GM19099 (cell line): ENCODE measurements around the gene AZIN2.

ENCODE experiments used
- POLR2A ChIP-seq: IDR thresholded peaks from 3 replicates; pipeline ENCODE4 v1.6.1; 2011; ENCODE audit warnings: low read depth; ENCODE audit not compliant: insufficient read length; ENCODE audit errors: extremely low read depth

AZIN2 gene

DNA sequence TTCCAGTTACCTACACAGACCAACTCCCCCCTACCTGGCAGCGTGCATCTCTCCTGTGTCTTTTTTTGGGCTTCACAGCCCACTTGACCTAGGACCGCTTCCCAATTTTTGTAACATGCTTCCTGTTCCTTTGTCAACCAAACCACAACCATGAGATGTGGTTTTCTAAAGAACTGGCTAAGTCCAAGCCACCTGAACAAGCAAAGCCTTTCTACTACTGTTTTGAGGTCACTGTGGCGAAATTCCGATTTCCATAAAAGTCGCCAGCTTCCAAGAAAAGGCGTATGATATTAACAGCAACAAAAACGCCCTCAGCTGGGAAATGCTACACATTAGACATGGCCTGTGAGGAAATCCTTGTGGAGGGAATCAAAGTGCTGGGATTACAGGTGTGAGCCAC, 31.6 kb upstream of the AZIN2 start:
- TF ChIP-seq POLR2A: no peak

DNA sequence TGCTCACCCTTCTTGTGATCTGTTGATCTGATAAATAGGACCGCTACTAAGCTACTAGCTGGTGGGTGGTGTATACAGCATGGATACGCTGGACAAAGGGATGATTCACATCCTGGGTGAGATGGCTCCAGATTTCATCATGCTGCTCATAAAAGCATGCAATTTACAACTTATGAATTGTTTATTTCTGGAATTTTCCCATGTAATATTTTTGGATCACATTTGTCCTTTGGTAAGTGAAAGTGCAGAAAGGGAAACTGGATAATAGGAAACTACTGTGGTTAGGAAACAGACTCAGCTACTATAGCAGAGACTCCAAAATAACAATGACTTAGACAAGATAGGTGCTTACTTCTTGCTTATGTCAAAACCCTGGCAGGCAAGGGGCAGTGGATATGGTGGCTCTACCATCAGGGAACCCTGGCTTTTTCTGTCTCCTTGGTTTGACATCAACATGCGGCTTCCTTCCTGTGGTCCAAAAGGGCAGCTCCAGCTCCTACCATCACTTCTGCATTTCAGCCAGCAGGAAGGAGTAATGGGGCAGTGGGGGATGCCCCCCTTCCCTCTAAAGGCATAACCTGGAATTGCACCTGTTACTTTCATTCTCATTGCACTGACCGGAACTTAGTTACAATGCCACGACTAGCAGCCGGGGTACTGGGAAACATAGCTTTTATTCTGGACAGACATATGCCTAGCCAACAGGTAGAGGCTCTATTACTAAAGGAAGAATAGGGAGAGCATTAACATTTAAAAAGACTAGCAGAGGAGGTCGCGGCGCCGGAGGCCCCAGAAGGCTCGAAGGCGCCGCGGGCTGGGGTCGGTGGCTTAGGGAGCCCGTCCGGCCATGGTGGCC, 30.5 kb upstream of the AZIN2 start:
- TF ChIP-seq POLR2A: no peak

DNA sequence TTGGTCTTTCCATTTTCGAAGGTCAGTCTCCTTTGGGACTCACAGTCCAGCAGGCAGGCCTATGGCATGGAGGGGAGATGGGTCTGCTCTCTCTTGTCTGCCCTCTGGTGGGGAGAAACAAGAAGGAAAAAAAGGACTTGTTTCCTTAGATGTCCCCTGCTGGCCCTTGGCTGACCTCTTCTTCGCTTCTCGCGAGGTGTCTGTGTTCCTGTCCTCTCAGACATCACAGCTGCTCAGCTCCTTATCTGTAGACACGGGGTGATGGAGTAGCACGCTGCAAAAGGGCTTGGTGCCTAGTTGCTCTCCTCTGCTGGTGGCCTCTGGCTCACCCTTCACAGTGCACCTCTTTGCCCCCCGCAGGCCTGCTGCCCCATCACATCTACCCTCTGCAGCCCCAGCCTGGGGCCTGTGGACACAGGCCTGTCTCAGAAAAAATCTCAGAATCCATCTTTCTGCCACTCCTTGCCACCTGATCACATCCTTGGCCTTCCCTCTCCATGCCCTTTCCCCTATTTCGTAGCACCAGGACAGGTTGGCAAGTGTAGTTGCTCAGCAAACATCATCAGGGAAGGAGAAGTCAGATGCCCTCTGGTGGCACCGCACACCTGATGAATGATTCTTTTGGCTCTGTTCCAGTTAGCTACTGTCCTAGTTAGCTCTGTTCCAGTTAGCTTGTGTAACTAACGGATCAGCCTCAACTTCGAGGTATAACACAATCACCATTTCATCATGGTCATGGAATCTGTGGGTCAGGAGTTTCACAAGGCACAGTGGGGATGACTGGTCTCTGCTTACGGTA, 25.5 kb upstream of the AZIN2 start:
- no peak for TF ChIP-seq POLR2A

DNA sequence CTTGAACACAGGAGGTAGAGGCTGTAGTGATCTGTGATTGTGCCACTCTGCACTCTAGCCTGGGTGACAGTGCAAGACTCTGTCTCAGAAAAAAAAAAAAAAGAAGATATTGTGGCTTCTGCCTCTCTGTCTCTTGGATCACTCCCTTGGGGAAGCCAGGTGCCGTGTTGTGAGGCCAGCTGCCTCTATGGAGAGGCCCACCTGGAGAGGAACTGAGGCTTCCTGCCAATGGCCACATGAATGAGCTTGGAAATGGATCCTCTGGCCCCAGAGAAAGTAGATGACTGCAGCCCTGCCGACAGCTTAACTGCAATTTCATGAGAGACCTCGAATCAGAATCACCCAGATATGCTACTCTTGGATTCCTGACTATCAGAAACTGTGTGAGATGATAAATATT, 24.5 kb upstream of the AZIN2 start:
- TF ChIP-seq POLR2A: no peak

DNA sequence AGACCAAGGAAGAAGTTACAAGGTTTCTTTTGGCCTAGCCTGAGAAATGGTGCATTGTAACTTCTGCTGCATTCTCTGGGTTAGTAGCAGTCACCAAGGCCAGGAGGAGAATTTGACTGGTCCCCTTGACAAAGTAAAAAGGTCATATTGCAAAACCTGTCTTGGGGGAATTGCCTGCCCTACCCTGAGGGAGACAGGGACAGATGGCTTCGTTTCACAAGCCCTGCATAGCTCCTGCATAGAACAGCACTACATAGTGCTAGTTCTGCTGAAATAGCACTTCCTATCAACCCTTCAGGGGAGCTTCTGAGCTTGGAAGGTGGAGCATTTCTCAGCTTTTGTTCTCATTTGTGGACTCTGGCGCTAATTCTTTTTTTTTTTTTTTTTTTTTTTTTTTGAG, 23.9 kb upstream of the AZIN2 start:
- no peak for TF ChIP-seq POLR2A

DNA sequence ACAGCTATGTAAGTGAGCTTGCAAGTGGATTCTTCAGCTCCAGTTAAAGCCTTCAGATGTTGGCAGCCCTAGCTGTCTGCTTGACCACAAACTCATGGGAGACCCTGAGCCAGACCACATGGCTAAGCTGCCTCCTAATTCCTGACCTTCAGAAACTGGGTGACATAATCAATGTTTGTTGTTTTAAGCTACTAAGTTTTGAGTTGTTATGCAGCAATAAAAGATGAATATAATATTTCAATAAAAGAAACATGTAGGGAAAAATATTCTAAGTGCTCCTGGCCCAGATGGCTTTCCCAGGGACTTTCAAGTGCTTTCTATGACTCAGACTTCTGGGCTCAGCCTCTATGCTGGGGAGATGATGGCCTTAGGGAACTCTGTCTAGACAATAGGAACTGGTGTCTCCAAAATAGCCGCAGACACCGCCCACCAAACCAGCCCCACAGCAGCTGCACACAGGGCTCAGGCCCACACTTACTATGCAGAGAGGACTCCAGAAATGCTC, 20.3 kb upstream of the AZIN2 start:
- no peak for TF ChIP-seq POLR2A

DNA sequence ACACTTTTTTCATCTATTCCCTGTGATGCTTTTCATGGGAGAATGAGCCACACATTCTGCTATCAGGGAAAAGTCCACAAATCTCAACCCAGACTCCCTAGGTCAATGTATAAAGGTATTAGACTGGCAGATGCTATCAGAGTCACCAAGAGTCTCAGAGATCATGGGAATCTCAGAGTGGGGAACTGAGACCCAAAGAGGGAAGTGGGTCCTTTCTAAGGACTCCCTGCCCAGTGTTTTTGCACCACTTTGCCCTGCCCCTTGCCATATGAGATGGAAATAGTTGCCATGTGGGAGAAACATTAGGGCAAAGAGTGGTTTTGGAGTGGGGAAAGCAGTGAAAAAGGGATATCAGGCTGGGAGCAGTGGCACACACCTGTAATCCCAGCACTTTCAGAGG, 19.1 kb upstream of the AZIN2 start:
- TF ChIP-seq POLR2A: no peak

DNA sequence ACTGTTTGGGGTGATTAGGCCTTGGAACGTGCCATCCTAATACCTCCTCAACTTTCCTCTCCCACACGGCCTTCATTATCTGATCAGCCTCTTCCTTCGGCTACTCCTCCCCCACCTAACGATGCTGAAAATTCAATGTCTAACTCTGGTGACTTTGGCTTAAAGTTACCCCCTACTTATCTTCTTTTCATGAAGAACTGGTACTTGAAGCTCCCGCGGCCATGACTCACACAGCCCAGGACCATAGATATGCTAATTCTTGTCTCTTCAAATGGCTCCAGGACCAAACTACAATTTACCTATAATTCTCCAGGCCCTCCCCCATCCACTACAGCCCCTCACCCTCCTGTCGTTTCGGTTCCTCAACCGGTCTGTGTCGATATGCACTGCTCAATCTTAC, 15.7 kb upstream of the AZIN2 start:
- no peak for TF ChIP-seq POLR2A

DNA sequence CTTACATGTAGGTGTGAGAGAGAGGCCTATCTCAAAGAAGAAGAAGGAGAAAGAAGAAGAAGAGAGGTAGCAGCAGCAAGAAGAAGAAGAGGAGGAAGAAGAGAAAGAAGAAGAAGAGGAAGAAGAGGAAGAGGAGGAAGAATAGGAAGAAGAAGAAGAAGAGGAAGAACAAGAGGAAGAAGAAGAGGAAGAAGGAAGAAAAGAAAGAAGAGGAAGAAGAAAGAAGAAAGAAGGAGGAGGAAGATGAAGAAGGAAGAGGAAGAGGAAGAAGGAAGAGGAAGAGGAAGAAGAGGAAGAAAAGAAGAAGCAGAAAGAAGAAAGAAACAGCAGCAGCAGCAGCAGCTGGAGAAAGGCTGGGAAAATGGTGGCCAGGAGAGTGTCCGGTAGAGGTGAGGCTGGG, 10.3 kb upstream of the AZIN2 start:
- TF ChIP-seq POLR2A: no peak

DNA sequence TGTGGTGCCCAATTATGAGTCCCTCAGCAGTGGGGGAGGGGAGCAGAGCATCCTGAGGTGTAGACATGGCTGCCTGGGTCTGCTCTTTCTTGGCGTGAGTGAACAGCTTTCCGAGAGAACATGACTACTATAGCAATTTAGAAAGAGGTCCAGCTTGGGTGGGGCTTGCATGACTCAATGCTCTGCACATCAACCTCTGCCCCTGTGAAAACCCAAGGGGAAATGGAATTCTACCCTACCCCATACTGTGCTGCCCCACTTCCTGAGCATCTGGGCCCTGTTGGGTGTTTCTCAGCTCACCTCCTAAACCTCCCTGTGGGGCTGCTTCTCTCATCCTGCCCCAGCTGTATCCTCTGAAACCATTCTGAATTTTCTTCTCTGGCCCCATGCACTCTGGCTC, 8.2 kb upstream of the AZIN2 start:
- no peak for TF ChIP-seq POLR2A

DNA sequence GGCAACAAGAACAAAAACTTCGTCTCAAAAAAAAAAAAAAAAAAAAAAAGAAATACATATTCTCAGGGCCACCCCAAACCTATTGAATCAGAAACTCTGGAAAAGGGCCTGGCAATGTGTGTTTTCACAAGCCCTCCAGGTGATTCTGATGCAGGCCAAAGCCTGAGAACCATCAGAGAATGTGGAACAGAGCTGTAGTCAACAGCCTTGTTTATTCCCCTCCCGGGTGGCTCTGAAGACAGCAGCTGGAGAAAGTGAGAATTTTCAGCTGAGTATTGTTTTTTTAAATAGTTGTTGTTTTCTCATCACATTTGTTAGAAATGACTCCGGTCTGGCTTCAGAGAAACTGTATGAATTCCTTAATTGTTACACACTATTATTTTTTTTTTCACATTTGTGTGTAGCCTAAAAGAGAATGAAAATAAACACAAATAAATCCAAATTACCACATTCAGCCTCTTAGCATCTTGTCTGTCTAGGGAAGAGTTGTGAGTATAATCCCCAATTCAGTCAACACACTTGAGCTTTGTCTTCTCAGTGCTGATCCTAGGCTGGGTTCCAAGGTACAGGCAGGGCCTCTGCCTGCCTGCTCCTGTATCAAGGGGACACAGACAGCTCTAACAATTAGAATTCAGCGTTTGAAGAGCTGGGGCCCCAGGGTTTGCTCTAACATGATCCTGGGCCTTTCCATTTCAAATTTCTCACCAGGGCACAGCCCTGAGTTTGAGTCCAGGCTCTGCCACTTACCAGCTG, 6.6 kb upstream of the AZIN2 start:
- no peak for TF ChIP-seq POLR2A

DNA sequence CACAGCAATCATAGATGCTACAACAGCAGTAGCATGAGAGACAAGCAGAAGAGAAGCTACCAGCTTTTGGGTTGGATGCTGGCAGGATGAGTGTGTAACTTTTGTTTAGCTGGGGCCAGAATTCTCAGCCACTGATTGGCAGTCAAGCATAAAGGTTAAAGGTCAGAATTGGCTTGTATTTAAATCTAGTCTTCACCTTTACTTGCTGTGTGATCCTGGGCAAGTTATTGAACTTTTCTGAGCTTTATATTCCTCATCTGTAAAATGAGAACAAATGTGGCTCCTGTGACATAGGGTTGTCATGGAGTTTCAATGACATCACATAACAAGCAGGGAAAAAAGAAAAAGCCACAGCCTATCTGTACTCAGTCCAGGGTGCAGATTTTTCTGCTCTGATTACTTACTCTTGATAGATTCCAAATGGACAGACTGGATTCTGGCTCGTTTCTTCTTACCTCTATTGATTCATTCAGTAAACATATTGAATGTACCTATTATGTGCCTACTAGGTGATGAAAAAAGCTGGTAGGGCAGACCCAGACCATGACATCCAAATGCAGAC, 2.8 kb upstream of the AZIN2 start:
- no peak for TF ChIP-seq POLR2A

DNA sequence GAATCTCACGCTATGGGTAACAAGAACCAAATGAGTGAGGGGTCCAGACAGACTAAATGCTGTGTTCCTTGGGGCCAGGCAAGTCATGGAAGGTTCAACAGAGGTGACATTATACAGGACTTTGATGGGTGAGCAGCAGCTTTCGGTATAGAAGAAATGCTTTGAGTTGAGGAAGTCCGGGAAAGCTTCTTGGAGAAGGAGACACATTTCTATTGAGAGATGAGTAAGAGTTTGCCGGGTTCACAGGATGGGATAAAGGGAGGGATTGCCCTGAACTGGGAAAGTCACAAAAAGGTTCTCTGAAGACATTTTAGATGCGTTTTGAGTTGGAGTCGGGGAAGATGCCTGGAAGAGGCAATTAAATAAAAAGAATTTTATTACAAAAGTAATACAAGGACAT, 580 bp upstream of the AZIN2 start:
- no peak for TF ChIP-seq POLR2A

DNA sequence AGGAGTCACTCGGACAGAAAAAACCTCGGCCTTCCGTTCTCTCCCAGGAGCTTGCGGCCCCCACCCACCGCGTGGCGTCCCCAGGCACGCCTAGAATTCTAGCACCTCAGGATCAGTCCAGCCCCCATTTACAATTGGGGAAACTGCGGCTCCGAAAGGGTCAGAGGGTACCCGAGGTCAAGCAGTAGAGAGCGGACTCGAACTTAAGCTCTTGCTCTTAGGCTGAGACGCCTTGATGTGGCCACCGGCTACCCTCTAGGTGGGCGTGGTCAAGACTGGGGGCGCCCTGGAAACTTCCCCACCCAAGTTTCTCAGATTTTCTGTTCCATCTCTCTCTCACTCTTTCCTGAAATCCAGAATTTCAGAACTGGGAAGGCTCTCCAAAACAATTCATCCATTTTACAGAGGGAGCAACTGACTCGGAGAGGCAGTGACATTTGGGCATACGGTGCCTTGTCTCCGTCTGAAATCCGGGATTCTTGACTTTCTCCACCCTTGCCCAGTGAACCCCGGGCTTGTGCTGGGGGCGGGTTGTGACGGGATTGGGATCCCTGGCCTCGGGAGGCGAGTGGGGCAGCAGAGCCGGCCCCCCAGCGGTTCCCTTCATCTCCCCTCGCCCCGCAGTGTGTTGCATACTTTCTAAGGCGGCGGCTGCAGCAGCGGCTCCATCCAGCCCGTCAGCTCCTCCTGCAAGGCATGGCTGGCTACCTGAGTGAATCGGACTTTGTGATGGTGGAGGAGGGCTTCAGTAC, 777 bp downstream of the AZIN2 start:
- TF ChIP-seq POLR2A: no peak

DNA sequence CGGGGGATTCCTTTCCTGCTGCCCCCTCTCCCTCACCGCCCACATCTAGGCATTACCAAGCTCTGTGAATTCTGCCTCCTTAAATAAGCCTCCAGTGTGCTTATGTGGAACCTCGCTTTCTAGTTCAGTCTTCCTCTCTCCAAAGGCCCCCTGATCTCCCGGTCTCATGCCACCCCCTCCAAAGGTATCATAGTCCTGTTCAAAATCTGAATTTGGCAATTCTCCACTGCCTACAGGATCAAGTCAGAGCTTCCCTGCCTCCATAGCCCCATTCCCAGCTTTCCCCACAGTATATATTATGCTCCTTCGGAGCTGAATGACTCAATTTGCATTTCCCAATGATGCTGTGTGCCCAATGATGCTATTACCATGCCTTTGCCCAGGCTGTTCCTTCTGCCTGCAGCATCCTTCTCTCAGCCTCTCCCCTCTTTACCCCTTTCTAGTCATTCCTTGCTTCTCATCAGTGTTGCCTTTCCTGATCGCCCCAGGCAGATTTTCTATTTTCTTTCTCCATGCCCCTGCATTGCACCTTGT, 1.7 kb downstream of the AZIN2 start:
- TF ChIP-seq POLR2A: no peak

DNA sequence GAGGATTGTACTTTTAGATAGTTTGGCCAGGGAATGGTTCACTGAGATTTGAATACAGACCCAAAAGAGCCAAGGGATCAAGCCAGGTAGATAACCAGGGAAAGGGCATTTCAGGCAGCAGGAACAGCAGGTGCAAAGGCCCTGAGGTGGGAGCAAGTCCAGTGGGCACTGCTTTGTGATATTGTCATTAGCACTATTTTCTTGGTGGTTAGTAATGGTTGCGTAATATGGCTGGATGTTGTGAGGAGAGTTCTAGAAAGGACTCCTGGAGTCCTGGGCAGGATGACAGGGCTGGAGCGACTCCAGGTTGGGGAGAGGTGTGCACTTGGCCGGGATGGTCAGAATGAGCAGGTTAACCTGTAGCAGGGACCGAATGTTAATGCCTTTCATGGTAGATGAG, 4.4 kb downstream of the AZIN2 start:
- TF ChIP-seq POLR2A: no peak
